Measurements from ENCODE around the gene PDE1C.

- TF ChIP-seq EZH2 (IDR thresholded peaks at IDR 0.05; ENCODE audit: low read length, missing control alignments): no peak
- TF ChIP-seq CTCF (conservative IDR thresholded peaks at IDR 0.05 in 1 of 2, IDR thresholded peaks at IDR 0.05 in 1 of 2; ENCODE audit: low read depth in 1 of 2, low read length in 2 of 2): no peak
These were observed 328.4 kb downstream of the PDE1C start for GRCh38 chr7:31741852-31742251.
